Neural cell (in vitro differentiated cells): ENCODE measurements around the gene NME8. TPM values are rescaled to one million over a fixed set of nuclear protein-coding genes. Genes with fewer than 3 reads are reported as not detected.

ENCODE experiments used
- H2AFZ ChIP-seq: fragments of 200-600, 300-800 bp; sonication (generic), shearing (Covaris generic); 2 replicates; pipeline ENCODE4 v1.6.0; 2014; ENCODE audit warnings: low read depth, mild to moderate bottlenecking, antibody characterized with exemption, low read length, moderate library complexity
- H3F3A ChIP-seq: fragments of 200-600 bp; shearing (Covaris generic); 2 replicates; pipeline ENCODE4 v1.6.1; 2016; ENCODE audit warnings: mild to moderate bottlenecking, moderate library complexity, mixed read lengths, antibody characterized with exemption, low read length; ENCODE audit not compliant: insufficient read depth, poor library complexity, severe bottlenecking
- H3K27ac ChIP-seq: fragments of 200-600, 300-800 bp; sonication (generic), shearing (Covaris generic); 2 replicates; pipeline ENCODE4 v1.5.1; 2014; ENCODE audit warnings: mild to moderate bottlenecking, low read length, moderate library complexity
- H3K27me3 ChIP-seq: fragments of 300-800, 200-600 bp; sonication (generic), shearing (Covaris generic); 2 replicates; pipeline ENCODE4 v1.6.0; 2014; ENCODE audit warnings: mild to moderate bottlenecking, low read depth, low read length, moderate library complexity; ENCODE audit not compliant: insufficient read depth
- H3K36me3 ChIP-seq: fragments of 300-800, 200-600 bp; sonication (generic), shearing (Covaris generic); 2 replicates; pipeline ENCODE4 v1.5.1; 2014; ENCODE audit warnings: mild to moderate bottlenecking, antibody characterized with exemption, low read length, moderate library complexity; ENCODE audit not compliant: insufficient read depth
- H3K4me2 ChIP-seq: fragments of 300-800, 200-600 bp; sonication (generic), shearing (Covaris generic); 2 replicates; pipeline ENCODE4 v1.6.0; 2014; ENCODE audit warnings: mild to moderate bottlenecking, low read length
- H3K4me3 ChIP-seq: fragments of 300-800, 200-600 bp; sonication (generic), shearing (Covaris generic); 2 replicates; pipeline ENCODE4 v1.5.1; 2014; ENCODE audit warnings: mild to moderate bottlenecking, low read length, moderate library complexity
- H3K79me2 ChIP-seq: fragments of 200-600 bp; shearing (Covaris generic); replicated peaks from 2 replicates; pipeline ENCODE4 v1.6.0; 2014; ENCODE audit warnings: mild to moderate bottlenecking, low read length, moderate library complexity; ENCODE audit not compliant: insufficient read depth
- H3K9ac ChIP-seq: fragments of 300-800, 200-600 bp; sonication (generic), shearing (Covaris generic); 2 replicates; pipeline ENCODE4 v1.6.1; 2016; ENCODE audit warnings: mild to moderate bottlenecking, low read length, mixed read lengths
- H3K9me2 ChIP-seq: fragments of 200-600 bp; shearing (Covaris generic); 2 replicates; pipeline ENCODE4 v1.6.1; 2016; ENCODE audit warnings: mild to moderate bottlenecking, low read length, mixed read lengths; ENCODE audit not compliant: insufficient read depth
- H3K9me3 ChIP-seq: fragments of 200-600, 300-800 bp; sonication (generic), shearing (Covaris generic); 2 replicates; pipeline ENCODE4 v1.6.1; 2016; ENCODE audit warnings: mild to moderate bottlenecking, mixed run types, low read length, moderate library complexity, mixed read lengths
- H4K20me1 ChIP-seq: fragments of 200-600 bp; shearing (Covaris generic); 2 replicates; pipeline ENCODE4 v1.6.1; 2016; ENCODE audit warnings: mild to moderate bottlenecking, mixed run types; ENCODE audit not compliant: insufficient read depth
- EP300 ChIP-seq: fragments of 450-650 bp; conservative IDR thresholded peaks from 2 replicates; pipeline ENCODE4 v1.6.1; 2014; ENCODE audit warnings: antibody characterized with exemption, mild to moderate bottlenecking, moderate library complexity; ENCODE audit not compliant: poor library complexity, severe bottlenecking
- EZH2 ChIP-seq: fragments of 200-600, 300-800 bp; shearing (Covaris generic), sonication (generic); IDR thresholded peaks from 2 replicates; pipeline ENCODE4 v1.6.1; 2014; ENCODE audit warnings: antibody characterized with exemption, low read length, borderline replicate concordance, mild to moderate bottlenecking; ENCODE audit not compliant: insufficient read depth, poor library complexity, severe bottlenecking
- MXI1 ChIP-seq: fragments of 450-650 bp; conservative IDR thresholded peaks from 2 replicates; pipeline ENCODE4 v1.6.1; 2014; ENCODE audit warnings: antibody characterized with exemption, mild to moderate bottlenecking; ENCODE audit not compliant: poor library complexity, severe bottlenecking
- POLR2AphosphoS5 ChIP-seq: IDR thresholded peaks from 2 replicates; pipeline ENCODE4 v1.6.1; 2012
- RAD21 ChIP-seq: fragments of 450-650 bp; conservative IDR thresholded peaks from 2 replicates; pipeline ENCODE4 v1.6.1; 2014; ENCODE audit warnings: antibody characterized with exemption, mild to moderate bottlenecking, moderate library complexity
- SMC3 ChIP-seq: fragments of 450-650 bp; conservative IDR thresholded peaks from 2 replicates; pipeline ENCODE4 v1.6.1; 2014; ENCODE audit warnings: antibody characterized with exemption, mild to moderate bottlenecking, moderate library complexity; ENCODE audit not compliant: poor library complexity
- TAF1 ChIP-seq: IDR thresholded peaks from 2 replicates; pipeline ENCODE4 v1.6.1; 2012; ENCODE audit warnings: low read depth
- polyA plus RNA-seq: library from polyadenylated mRNA; depleted of rRNA; stranded (reverse); fragments of >200 nt; gene quantifications from 2 replicates; pipeline ENCODE4 v1.2.3, GENCODE V29; 2014
- TF ChIP-seq, protein P1 (sequence below): IDR thresholded peaks from 2 replicates; pipeline ENCODE4 v1.6.1; 2012; ENCODE audit warnings: borderline replicate concordance

NME8 gene
- polyA plus RNA-seq, 1 donor from 2014 or later = not detected

DNA sequence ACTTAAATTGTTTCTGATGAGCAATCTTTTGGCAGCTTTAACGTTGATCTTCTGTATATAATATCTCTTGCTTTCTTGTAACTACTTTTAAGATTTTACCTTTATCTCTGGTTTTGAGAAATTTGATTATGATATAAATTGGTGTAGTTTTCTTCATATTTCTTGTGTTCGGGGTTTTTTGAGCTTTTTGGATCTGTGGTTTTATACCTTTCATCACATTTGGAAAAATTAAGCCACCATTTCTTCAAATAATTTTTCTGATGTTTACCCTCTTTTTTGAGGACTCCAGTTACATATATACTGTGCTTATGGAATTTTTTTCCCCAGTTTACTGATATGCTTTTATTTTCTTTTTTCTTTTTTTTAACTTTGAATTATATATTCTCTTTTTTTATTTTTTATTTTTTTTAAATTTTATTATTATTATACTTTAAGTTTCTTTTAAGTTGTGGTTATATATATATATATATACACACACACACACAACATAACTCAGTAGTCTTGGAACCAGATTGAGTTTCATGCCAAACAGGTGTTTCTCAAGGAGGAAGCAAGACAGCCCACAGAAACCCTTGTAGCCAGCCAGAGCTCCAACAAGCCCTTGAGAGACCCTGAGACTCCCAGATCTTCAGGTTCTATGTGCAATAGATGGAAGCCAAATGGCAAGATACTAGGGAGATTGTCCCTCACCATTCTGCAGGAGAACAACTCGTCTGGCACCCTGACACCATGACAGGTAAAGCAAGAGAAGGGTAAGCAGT lies 27.5 kb upstream of the NME8 start:
- no peaks in the 10 kb centered on the region for H3F3A ChIP-seq
- TF ChIP-seq EZH2 (no peak), SMC3 (no peak), TAF1 (no peak), MXI1 (no peak)
- H3K27me3 ChIP-seq = no peaks in the 10 kb centered on the region
- no peaks in the 10 kb centered on the region for H3K9me2 ChIP-seq
- no peak overlapping the region for H3K4me3 ChIP-seq
- no peaks in the 10 kb centered on the region for H4K20me1 ChIP-seq
- no peak overlapping the region for H3K4me2 ChIP-seq
- H3K9ac ChIP-seq = no peak overlapping the region
- H3K79me2 ChIP-seq = no peaks in the 10 kb centered on the region
- no peaks in the 10 kb centered on the region for H3K36me3 ChIP-seq
- peaks cover 5% of the 10 kb centered on the region for H3K9me3 ChIP-seq
- no peak overlapping the region for H2AFZ ChIP-seq
- no peak overlapping the region for H3K27ac ChIP-seq

DNA sequence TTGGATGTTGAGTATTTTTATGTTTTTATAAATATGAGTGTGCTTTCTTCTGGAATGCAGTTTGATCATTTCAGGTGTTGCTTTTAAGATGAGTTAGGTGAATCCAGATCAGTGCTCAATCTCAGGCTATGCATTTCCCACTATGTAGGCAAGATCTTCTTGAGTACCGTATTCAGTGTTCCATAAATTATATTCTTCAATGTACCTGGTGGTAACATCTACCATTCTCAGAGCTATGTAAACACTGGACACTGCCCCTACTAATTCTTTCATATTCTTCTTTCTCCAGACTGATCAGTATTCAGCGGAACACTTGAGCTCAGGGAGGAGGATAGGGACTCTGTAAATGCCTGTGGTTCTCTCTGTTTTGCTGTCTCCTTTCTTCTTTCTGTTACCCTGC lies 25.5 kb upstream of the NME8 start:
- H3K9me3 ChIP-seq = peaks cover 5% of the 10 kb centered on the region
- H2AFZ ChIP-seq = no peak overlapping the region
- no peaks in the 10 kb centered on the region for H3K27me3 ChIP-seq
- no peak overlapping the region for H3K4me2 ChIP-seq
- TF ChIP-seq RAD21 (no peak), POLR2AphosphoS5 (no peak), MXI1 (no peak), EP300 (no peak), TAF1 (no peak), EZH2 (no peak), SMC3 (no peak)
- TF ChIP-seq, protein P1, sequence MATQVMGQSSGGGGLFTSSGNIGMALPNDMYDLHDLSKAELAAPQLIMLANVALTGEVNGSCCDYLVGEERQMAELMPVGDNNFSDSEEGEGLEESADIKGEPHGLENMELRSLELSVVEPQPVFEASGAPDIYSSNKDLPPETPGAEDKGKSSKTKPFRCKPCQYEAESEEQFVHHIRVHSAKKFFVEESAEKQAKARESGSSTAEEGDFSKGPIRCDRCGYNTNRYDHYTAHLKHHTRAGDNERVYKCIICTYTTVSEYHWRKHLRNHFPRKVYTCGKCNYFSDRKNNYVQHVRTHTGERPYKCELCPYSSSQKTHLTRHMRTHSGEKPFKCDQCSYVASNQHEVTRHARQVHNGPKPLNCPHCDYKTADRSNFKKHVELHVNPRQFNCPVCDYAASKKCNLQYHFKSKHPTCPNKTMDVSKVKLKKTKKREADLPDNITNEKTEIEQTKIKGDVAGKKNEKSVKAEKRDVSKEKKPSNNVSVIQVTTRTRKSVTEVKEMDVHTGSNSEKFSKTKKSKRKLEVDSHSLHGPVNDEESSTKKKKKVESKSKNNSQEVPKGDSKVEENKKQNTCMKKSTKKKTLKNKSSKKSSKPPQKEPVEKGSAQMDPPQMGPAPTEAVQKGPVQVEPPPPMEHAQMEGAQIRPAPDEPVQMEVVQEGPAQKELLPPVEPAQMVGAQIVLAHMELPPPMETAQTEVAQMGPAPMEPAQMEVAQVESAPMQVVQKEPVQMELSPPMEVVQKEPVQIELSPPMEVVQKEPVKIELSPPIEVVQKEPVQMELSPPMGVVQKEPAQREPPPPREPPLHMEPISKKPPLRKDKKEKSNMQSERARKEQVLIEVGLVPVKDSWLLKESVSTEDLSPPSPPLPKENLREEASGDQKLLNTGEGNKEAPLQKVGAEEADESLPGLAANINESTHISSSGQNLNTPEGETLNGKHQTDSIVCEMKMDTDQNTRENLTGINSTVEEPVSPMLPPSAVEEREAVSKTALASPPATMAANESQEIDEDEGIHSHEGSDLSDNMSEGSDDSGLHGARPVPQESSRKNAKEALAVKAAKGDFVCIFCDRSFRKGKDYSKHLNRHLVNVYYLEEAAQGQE = no peak
- H3K27ac ChIP-seq = no peak overlapping the region
- H3K4me3 ChIP-seq = no peak overlapping the region
- H4K20me1 ChIP-seq = no peaks in the 10 kb centered on the region
- no peaks in the 10 kb centered on the region for H3K9me2 ChIP-seq
- H3K9ac ChIP-seq = no peak overlapping the region
- H3K36me3 ChIP-seq = no peaks in the 10 kb centered on the region
- H3K79me2 ChIP-seq = no peaks in the 10 kb centered on the region
- H3F3A ChIP-seq = no peaks in the 10 kb centered on the region

DNA sequence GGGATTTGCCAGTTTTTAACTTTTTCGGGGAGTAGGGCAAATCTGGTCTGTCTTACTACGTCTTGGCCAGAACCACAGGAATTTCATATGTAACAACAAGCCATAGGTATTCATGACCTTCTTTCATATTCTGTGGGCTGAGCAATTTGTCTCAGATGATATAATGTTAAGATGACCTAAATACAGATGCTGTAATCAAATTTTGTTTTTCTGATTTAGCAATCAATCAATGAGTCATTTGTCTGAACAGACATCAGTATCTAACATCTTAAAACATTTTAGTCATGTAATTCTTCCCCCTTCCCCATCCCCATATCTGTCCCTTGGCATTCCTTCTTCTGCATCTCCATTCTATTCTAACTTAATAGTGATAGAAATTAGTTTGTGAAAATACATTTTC lies 24.8 kb upstream of the NME8 start:
- TF ChIP-seq MXI1 = no peak
- no peak overlapping the region for H2AFZ ChIP-seq
- no peaks in the 10 kb centered on the region for H3K27me3 ChIP-seq
- H3K27ac ChIP-seq = no peak overlapping the region
- no peaks in the 10 kb centered on the region for H3K9me2 ChIP-seq
- H3K9ac ChIP-seq = no peak overlapping the region
- H3K4me3 ChIP-seq = no peak overlapping the region
- no peaks in the 10 kb centered on the region for H3K79me2 ChIP-seq
- no peaks in the 10 kb centered on the region for H3K36me3 ChIP-seq
- peaks cover 5% of the 10 kb centered on the region for H3K9me3 ChIP-seq
- no peaks in the 10 kb centered on the region for H4K20me1 ChIP-seq
- no peaks in the 10 kb centered on the region for H3F3A ChIP-seq
- H3K4me2 ChIP-seq = no peak overlapping the region
